IMR-90 (cell line): ENCODE data around the gene GRIPAP1. TPM values are rescaled to one million over a fixed set of nuclear protein-coding genes. Genes with fewer than 3 reads are reported as not detected.

ENCODE experiments used
- ATAC-seq: fragments of 200-7000 bp; cut with Tn5 transposase; 2 replicates; pipeline ENCODE4 v1.9.1; 2020; ENCODE audit warnings: low read depth, mild to moderate bottlenecking, moderate library complexity
- BruUV-seq: library from RNA; stranded (reverse); fragments of 400-500 nt; replicated peaks from 2 replicates; lab custom pipeline; 2021; lab: Mats Ljungman, UMichigan
- CTCF ChIA-PET: fragments of 300-600 bp; formaldehyde crosslinking; extraction: SDS; loops from one replicate; lab custom pipeline; 2021; ENCODE audit warnings: antibody characterized with exemption; lab: Yijun Ruan, JAX
- POLR2A ChIA-PET: fragments of 300-600 bp; sonication (Branson Sonifier 250); formaldehyde crosslinking; loops from one replicate; lab custom pipeline; 2022; ENCODE audit warnings: antibody characterized with exemption; ENCODE audit not compliant: unreplicated experiment; lab: Charles Lee
- DNase-seq: peaks from one replicate; pipeline ENCODE4 v3.0.0; 2013
- H2AFZ ChIP-seq: replicated peaks from 2 replicates; pipeline ENCODE3; 2013; ENCODE audit warnings: low read length, mild to moderate bottlenecking; ENCODE audit not compliant: poor library complexity
- H2AK5ac ChIP-seq: 2 replicates; pipeline ENCODE4 v1.6.1; 2013; ENCODE audit warnings: low read depth, low read length, inconsistent platforms
- H2AK9ac ChIP-seq: replicated peaks from 2 replicates; pipeline ENCODE3; 2013; ENCODE audit warnings: mild to moderate bottlenecking, low read depth, low read length, moderate library complexity; ENCODE audit not compliant: poor library complexity
- H2BK120ac ChIP-seq: 2 replicates; pipeline ENCODE4 v1.6.1; 2013; ENCODE audit warnings: low read depth, low read length, inconsistent platforms
- H2BK15ac ChIP-seq: 3 replicates; pipeline ENCODE4 v1.6.1; 2013; ENCODE audit warnings: low read depth, low read length, inconsistent platforms
- H2BK20ac ChIP-seq: 2 replicates; pipeline ENCODE4 v1.6.1; 2013; ENCODE audit warnings: low read depth, mild to moderate bottlenecking, inconsistent platforms, low read length, moderate library complexity
- H2BK5ac ChIP-seq: 2 replicates; pipeline ENCODE4 v1.6.1; 2013; ENCODE audit warnings: mild to moderate bottlenecking, low read depth, low read length, inconsistent platforms; ENCODE audit not compliant: poor library complexity, severe bottlenecking
- H3K14ac ChIP-seq: replicated peaks from 2 replicates; pipeline ENCODE4 v1.6.1; 2013; ENCODE audit warnings: low read depth, low read length, inconsistent platforms
- H3K18ac ChIP-seq: 2 replicates; pipeline ENCODE4 v1.6.1; 2013; ENCODE audit warnings: low read depth, low read length, control low read depth
- H3K23ac ChIP-seq: 2 replicates; pipeline ENCODE4 v1.6.1; 2013; ENCODE audit warnings: low read depth, low read length, inconsistent platforms
- H3K27ac ChIP-seq: 2 replicates; pipeline ENCODE4 v1.5.1; 2013; ENCODE audit warnings: mild to moderate bottlenecking, control low read depth, low read length; ENCODE audit not compliant: insufficient read depth
- H3K27me3 ChIP-seq: 2 replicates; pipeline ENCODE4 v1.6.1; 2013; ENCODE audit warnings: low read length; ENCODE audit not compliant: control insufficient read depth, insufficient read depth
- H3K36me3 ChIP-seq: 2 replicates; pipeline ENCODE4 v1.6.1; 2013; ENCODE audit warnings: low read length, mixed read lengths; ENCODE audit not compliant: control insufficient read depth, insufficient read depth
- H3K4ac ChIP-seq: 2 replicates; pipeline ENCODE4 v1.6.1; 2013; ENCODE audit warnings: low read depth, low read length, inconsistent platforms
- H3K4me1 ChIP-seq: 2 replicates; pipeline ENCODE4 v1.6.1; 2013; ENCODE audit warnings: low read length, mixed read lengths; ENCODE audit not compliant: control insufficient read depth, insufficient read depth
- H3K4me2 ChIP-seq: 2 replicates; pipeline ENCODE4 v1.6.1; 2013; ENCODE audit warnings: low read depth, mild to moderate bottlenecking, control low read depth, low read length, moderate library complexity
- H3K4me3 ChIP-seq: 2 replicates; pipeline ENCODE4 v1.5.1; 2013; ENCODE audit warnings: low read depth, mild to moderate bottlenecking, control low read depth, low read length, moderate library complexity; ENCODE audit not compliant: insufficient read depth
- H3K56ac ChIP-seq: 2 replicates; pipeline ENCODE4 v1.6.1; 2013; ENCODE audit warnings: low read length, inconsistent platforms; ENCODE audit not compliant: insufficient read depth; ENCODE audit errors: extremely low read depth
- H3K79me1 ChIP-seq, 2 experiments: 2 replicates each; pipeline ENCODE4 v1.6.1; 2013; ENCODE audit warnings: low read length in 2 of 2, inconsistent platforms in 1 of 2, low read depth in 1 of 2
- H3K9ac ChIP-seq: 2 replicates; pipeline ENCODE4 v1.6.1; 2013; ENCODE audit warnings: low read depth, low read length, control low read depth
- H3K9me1 ChIP-seq: 2 replicates; pipeline ENCODE4 v1.6.1; 2013; ENCODE audit warnings: low read length, inconsistent platforms; ENCODE audit not compliant: insufficient read depth
- H3K9me3 ChIP-seq: 2 replicates; pipeline ENCODE4 v1.6.1; 2013; ENCODE audit warnings: low read length; ENCODE audit not compliant: control insufficient read depth, insufficient read depth
- H4K20me1 ChIP-seq: 2 replicates; pipeline ENCODE4 v1.6.1; 2013; ENCODE audit warnings: low read length, inconsistent platforms; ENCODE audit not compliant: insufficient read depth
- H4K5ac ChIP-seq: 2 replicates; pipeline ENCODE4 v1.6.1; 2013; ENCODE audit warnings: mild to moderate bottlenecking, low read depth, low read length, control low read depth
- H4K8ac ChIP-seq, 2 experiments: 2 replicates each; pipeline ENCODE4 v1.6.1; 2013; ENCODE audit warnings: low read depth in 2 of 2, low read length in 2 of 2, control low read depth in 1 of 2, inconsistent platforms in 1 of 2
- H4K91ac ChIP-seq: 2 replicates; pipeline ENCODE4 v1.6.1; 2013; ENCODE audit warnings: low read depth, low read length, inconsistent platforms; ENCODE audit not compliant: insufficient read depth
- CEBPB ChIP-seq: IDR thresholded peaks from 2 replicates; pipeline ENCODE4 v1.6.1; 2012; ENCODE audit warnings: low read depth, low read length, improper control_type of control experiment
- CHD1 ChIP-seq: IDR thresholded peaks from 2 replicates; pipeline ENCODE4 v1.6.1; 2012; ENCODE audit warnings: low read depth, low read length, improper control_type of control experiment
- ELK1 ChIP-seq: fragments of 150-350 bp; IDR thresholded peaks from 2 replicates; pipeline ENCODE4 v1.6.1; 2016; ENCODE audit warnings: low read depth, mild to moderate bottlenecking, low read length, moderate library complexity, borderline replicate concordance
- FOS ChIP-seq: fragments of 150-350 bp; IDR thresholded peaks from 2 replicates; pipeline ENCODE4 v1.6.1; 2016; ENCODE audit warnings: low read depth, low read length
- MAZ ChIP-seq: IDR thresholded peaks from 2 replicates; pipeline ENCODE4 v1.6.1; 2012; ENCODE audit warnings: low read depth, mild to moderate bottlenecking, low read length, improper control_type of control experiment, moderate library complexity, borderline replicate concordance
- MXI1 ChIP-seq: IDR thresholded peaks from 2 replicates; pipeline ENCODE4 v1.6.1; 2012; ENCODE audit warnings: low read depth, mild to moderate bottlenecking, low read length, moderate library complexity, borderline replicate concordance
- POLR2A ChIP-seq: IDR thresholded peaks from 2 replicates; pipeline ENCODE4 v1.6.1; 2012; ENCODE audit warnings: mild to moderate bottlenecking, low read depth, low read length
- RAD21 ChIP-seq: IDR thresholded peaks from 2 replicates; pipeline ENCODE4 v1.6.1; 2012; ENCODE audit warnings: low read length, improper control_type of control experiment
- WGBS, 2 experiments: methylation state at CpG; one replicate each; pipeline versions ENCODE4 v1.1.5 to v1.1.7; 2013; ENCODE audit warnings: missing lambda C conversion rate in 2 of 2; ENCODE audit not compliant: insufficient read length in 1 of 2; ENCODE audit errors: extremely low coverage in 2 of 2; 5-methylcytosine and 5-hydroxymethylcytosine counted together
- dilution Hi-C: fragments of 300-500 bp; cut with HindIII; formaldehyde crosslinking; loops from one replicate; pipeline ENCODE4 v1.14.3; 2018; ENCODE audit warnings: low sequenced_read_pairs; ENCODE audit not compliant: unreplicated experiment
- in situ Hi-C: fragments of 300-500 bp; cut with MboI; formaldehyde crosslinking; loops from 3 replicates; pipeline ENCODE4 v1.14.3; 2019; ENCODE audit warnings: low sequenced_read_pairs, inconsistent platforms, mixed read lengths
- intact Hi-C: fragments of 100-400 bp; cut with micrococcal nuclease; formaldehyde crosslinking; loops from 2 replicates; pipeline ENCODE4 v1.10.0; 2022
- polyA plus RNA-seq, 3 experiments: library from polyadenylated mRNA; depleted of rRNA; stranded (reverse); fragments of >200 nt; gene quantifications; 2 replicates each; pipeline ENCODE4 v1.2.3, GENCODE V29; 2012; ENCODE audit warnings: low replicate concordance in 1 of 3
- total RNA-seq: library from RNA; depleted of rRNA; stranded (reverse); fragments of >200 nt; gene quantifications from 2 replicates; pipeline ENCODE4 v1.2.3, GENCODE V29; 2012

The GRIPAP1 gene
- total and polyA plus RNA-seq, 2 of the 4 experiments (the other 2 are of a cell fraction), result 17.9 to 25.0 TPM

GRCh38 chrX:48974574-48974973, 27.5 kb downstream of the GRIPAP1 start:
- Histone ChIP-seq H2AK5ac (no peak overlapping the region), H2BK120ac (no peak overlapping the region), H3K4me1 (0 out of 2 replicates have a peak, but pooled peaks cover 2% of the 10 kb centered on the region), H3K36me3 (peaks cover 11% of the 10 kb centered on the region), H3K14ac (no peak overlapping the region), H2BK5ac (no peak overlapping the region), H3K23ac (no peak overlapping the region), H3K27me3 (no peaks in the 10 kb centered on the region), H3K4me3 (no peak overlapping the region), H3K4me2 (no peak overlapping the region), H3K9me3 (no peaks in the 10 kb centered on the region), H2AK9ac (no peak overlapping the region), H3K79me1 (no peaks in the 10 kb centered on the region), H4K5ac (no peak overlapping the region), H3K9me1 (no peaks in the 10 kb centered on the region), H4K8ac (no peak overlapping the region), H3K9ac (no peak overlapping the region), H2BK15ac (no peak overlapping the region), H4K20me1 (no peaks in the 10 kb centered on the region), H3K18ac (no peak overlapping the region), H3K4ac (no peak overlapping the region), H4K91ac (no peak overlapping the region), H2BK20ac (no peak overlapping the region), H2AFZ (no peak overlapping the region), H3K56ac (no peak overlapping the region), H3K27ac (no peak overlapping the region)
- in situ Hi-C loops, result loop anchor here (25.0 kb wide), 1 partner anchor 88 kb away; the partner anchor contains the start of genes CCDC120 and PRAF2
- dilution Hi-C loops, result no loop called here
- no peak for TF ChIP-seq MAZ
- no peak for TF ChIP-seq POLR2A
- no peak for TF ChIP-seq MXI1
- TF ChIP-seq ELK1, result no peak
- no peak for TF ChIP-seq RAD21
- TF ChIP-seq CHD1, result no peak
- TF ChIP-seq FOS, result no peak
- no peak for TF ChIP-seq CEBPB
- no peak for ATAC-seq
- ChIA-PET POLR2A (no interaction called here), CTCF (no interaction called here)
- DNase-seq, result no peak
- 54 to 77% methylated on average over 1 to 2 of the region's 2 CpGs for WGBS, 2 experiments
- intact Hi-C loops, result no loop called here
- no TSS peak for BruUV-seq
